ENCODE data around the gene TBC1D22A. TPM values are rescaled to one million over a fixed set of nuclear protein-coding genes. Genes with fewer than 3 reads are reported as not detected.

Gene TBC1D22A
- total and polyA plus RNA-seq, 9 of the 15 experiments (the other 6 are each of a cell fraction or from before 2014, with no cell fraction given), result 0.20 to 11.5 (median 5.2) TPM

DNA sequence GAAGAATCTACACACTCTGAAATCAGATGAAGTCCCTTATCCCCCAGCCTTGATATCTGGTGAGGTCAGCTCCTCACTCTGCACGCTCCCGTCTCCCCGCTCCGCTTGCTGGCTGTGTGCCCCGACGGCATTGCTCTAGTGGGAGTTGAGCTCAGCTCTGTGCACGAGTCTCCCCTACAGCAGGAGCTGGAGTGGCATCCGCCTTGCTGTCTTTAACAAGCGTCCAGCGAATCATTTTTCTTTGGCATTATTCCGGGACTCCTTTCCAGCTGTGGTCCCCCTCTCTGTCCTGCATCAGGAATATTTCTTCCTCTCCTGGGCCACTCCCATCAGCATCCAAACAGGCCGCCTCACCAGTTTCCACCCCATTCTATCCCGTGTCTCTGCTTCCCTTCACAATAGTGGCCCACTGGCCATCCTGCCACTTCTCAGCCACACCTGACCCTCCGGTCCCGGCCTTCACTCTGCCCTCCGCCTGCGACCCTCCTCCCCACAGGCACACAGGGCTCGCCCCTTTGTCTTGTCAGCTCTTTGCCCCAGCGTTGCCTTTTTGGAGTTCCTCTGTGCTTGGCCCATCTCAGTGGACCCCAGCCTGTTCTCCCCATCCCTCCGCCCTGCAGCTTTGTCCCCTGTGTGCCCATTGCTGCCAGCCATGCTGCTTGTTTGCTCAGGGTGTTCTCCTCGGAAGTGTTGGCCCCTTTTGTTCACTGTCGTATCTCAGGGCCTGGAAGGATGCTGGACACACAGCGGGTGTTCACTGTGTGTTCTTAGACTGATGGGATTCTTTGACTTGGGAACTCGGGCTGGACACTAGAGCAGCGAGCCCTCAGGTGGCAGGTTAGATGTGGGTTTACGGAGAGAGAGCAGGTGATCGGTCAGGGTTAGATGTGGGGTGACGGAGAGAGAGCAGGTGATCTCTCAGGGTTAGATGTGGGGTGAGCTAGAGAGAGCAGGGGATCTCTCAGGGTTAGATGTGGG lies 441.8 kb downstream of the TBC1D22A start (continued):
- TF ChIP-seq, protein P1, sequence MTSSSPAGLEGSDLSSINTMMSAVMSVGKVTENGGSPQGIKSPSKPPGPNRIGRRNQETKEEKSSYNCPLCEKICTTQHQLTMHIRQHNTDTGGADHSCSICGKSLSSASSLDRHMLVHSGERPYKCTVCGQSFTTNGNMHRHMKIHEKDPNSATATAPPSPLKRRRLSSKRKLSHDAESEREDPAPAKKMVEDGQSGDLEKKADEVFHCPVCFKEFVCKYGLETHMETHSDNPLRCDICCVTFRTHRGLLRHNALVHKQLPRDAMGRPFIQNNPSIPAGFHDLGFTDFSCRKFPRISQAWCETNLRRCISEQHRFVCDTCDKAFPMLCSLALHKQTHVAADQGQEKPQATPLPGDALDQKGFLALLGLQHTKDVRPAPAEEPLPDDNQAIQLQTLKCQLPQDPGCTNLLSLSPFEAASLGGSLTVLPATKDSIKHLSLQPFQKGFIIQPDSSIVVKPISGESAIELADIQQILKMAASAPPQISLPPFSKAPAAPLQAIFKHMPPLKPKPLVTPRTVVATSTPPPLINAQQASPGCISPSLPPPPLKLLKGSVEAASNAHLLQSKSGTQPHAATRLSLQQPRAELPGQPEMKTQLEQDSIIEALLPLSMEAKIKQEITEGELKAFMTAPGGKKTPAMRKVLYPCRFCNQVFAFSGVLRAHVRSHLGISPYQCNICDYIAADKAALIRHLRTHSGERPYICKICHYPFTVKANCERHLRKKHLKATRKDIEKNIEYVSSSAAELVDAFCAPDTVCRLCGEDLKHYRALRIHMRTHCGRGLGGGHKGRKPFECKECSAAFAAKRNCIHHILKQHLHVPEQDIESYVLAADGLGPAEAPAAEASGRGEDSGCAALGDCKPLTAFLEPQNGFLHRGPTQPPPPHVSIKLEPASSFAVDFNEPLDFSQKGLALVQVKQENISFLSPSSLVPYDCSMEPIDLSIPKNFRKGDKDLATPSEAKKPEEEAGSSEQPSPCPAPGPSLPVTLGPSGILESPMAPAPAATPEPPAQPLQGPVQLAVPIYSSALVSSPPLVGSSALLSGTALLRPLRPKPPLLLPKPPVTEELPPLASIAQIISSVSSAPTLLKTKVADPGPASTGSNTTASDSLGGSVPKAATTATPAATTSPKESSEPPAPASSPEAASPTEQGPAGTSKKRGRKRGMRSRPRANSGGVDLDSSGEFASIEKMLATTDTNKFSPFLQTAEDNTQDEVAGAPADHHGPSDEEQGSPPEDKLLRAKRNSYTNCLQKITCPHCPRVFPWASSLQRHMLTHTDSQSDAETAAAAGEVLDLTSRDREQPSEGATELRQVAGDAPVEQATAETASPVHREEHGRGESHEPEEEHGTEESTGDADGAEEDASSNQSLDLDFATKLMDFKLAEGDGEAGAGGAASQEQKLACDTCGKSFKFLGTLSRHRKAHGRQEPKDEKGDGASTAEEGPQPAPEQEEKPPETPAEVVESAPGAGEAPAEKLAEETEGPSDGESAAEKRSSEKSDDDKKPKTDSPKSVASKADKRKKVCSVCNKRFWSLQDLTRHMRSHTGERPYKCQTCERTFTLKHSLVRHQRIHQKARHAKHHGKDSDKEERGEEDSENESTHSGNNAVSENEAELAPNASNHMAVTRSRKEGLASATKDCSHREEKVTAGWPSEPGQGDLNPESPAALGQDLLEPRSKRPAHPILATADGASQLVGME (CRISPR knock-in tag; IDR thresholded peaks at IDR 0.05), result no peak
- no peak for TF ChIP-seq GATA2 (CRISPR knock-in tag; IDR thresholded peaks at IDR 0.05)
- no peak for TF ChIP-seq ELF4 (CRISPR knock-in tag; IDR thresholded peaks at IDR 0.05)
- no peak for TF ChIP-seq HIVEP1 (CRISPR knock-in tag; IDR thresholded peaks at IDR 0.05)
- no peak for TF ChIP-seq ZNF780A (CRISPR knock-in tag; IDR thresholded peaks at IDR 0.05)
- TF ChIP-seq YY1 (IDR thresholded peaks at IDR 0.05; ENCODE audit: borderline replicate concordance in 1 of 3, control insufficient read depth in 1 of 3, extremely low read depth in 1 of 3, insufficient read depth in 3 of 3, insufficient read length in 1 of 3, insufficient replicate concordance in 2 of 3, low read depth in 1 of 3, low read length in 2 of 3), result no peak
- TF ChIP-seq, protein P2, sequence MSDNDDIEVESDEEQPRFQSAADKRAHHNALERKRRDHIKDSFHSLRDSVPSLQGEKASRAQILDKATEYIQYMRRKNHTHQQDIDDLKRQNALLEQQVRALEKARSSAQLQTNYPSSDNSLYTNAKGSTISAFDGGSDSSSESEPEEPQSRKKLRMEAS (CRISPR knock-in tag; IDR thresholded peaks at IDR 0.05), result no peak
- no peak for TF ChIP-seq KDM2B (CRISPR knock-in tag; IDR thresholded peaks at IDR 0.05)
- TF ChIP-seq, protein P3, sequence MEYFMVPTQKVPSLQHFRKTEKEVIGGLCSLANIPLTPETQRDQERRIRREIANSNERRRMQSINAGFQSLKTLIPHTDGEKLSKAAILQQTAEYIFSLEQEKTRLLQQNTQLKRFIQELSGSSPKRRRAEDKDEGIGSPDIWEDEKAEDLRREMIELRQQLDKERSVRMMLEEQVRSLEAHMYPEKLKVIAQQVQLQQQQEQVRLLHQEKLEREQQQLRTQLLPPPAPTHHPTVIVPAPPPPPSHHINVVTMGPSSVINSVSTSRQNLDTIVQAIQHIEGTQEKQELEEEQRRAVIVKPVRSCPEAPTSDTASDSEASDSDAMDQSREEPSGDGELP (CRISPR knock-in tag; IDR thresholded peaks at IDR 0.05; ENCODE audit: borderline replicate concordance), result no peak
- no peak for TF ChIP-seq MED1 (CRISPR knock-in tag; IDR thresholded peaks at IDR 0.05; ENCODE audit: borderline replicate concordance)
- no peak for TF ChIP-seq NELFE (IDR thresholded peaks at IDR 0.05; ENCODE audit: insufficient read depth, insufficient read length)
- TF ChIP-seq, protein P4, sequence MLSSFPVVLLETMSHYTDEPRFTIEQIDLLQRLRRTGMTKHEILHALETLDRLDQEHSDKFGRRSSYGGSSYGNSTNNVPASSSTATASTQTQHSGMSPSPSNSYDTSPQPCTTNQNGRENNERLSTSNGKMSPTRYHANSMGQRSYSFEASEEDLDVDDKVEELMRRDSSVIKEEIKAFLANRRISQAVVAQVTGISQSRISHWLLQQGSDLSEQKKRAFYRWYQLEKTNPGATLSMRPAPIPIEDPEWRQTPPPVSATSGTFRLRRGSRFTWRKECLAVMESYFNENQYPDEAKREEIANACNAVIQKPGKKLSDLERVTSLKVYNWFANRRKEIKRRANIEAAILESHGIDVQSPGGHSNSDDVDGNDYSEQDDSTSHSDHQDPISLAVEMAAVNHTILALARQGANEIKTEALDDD (IDR thresholded peaks at IDR 0.05), result no peak

Measured in K562 (cell line).